ENCODE data around the gene TMEM163.

- TF ChIP-seq CTCF (IDR thresholded peaks at IDR 0.05; ENCODE audit: low read length) = no peak
- TF ChIP-seq EZH2 (IDR thresholded peaks at IDR 0.05; ENCODE audit: borderline replicate concordance, low read length) = no peak
Observed at GRCh38 chr2:134413430-134413829, 305.4 kb downstream of the TMEM163 start.

Data from OCI-LY1 (cell line).